Suprapubic skin (tissue), 4 donors: ENCODE measurements around the gene SERPINA6.

ENCODE experiments used
- EP300 ChIP-seq: sonication (generic); formaldehyde crosslinking; IDR thresholded peaks from one replicate; pipeline ENCODE4 v1.6.1; 2017; ENCODE audit warnings: antibody characterized with exemption
- POLR2A ChIP-seq, 2 donors: fragments of 450-650 bp; IDR thresholded peaks; one replicate each; pipeline ENCODE4 v1.6.1; 2017; ENCODE audit warnings: antibody characterized with exemption in 2 of 2, mild to moderate bottlenecking in 2 of 2, moderate library complexity in 2 of 2
- POLR2AphosphoS5 ChIP-seq, 3 donors: sonication (generic); formaldehyde crosslinking; IDR thresholded peaks; one replicate each; pipeline ENCODE4 v1.6.1; 2017; ENCODE audit warnings: antibody characterized with exemption in 3 of 3
- TF ChIP-seq, protein P1 (sequence below), 2 donors: fragments of 200-600 bp in 1 of 2; fragments of 450-650 bp in 1 of 2; sonication (generic) in 1 of 2; IDR thresholded peaks; one replicate each; pipeline ENCODE4 v1.5.1; 2016 to 2019; ENCODE audit warnings: antibody characterized with exemption in 2 of 2, mild to moderate bottlenecking in 1 of 2, moderate library complexity in 1 of 2

DNA sequence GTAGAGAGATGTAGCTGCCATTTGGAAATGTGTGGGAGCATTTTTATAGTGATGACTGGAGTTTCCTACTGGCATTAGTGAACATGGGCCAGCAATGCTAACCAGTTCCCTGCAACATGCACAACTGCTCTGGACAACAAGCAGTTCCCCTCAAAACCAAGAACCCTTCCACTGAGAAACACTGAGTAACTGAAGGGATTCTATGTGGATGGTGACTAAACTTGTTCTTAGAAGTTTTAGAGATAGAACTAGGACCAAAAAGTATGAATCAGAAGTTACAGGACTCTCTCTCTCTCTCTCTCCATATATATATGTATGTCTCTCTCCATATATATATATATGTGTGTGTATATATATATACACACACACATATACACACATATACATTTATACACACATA, 38.0 kb downstream of the SERPINA6 start:
- TF ChIP-seq, protein P1, sequence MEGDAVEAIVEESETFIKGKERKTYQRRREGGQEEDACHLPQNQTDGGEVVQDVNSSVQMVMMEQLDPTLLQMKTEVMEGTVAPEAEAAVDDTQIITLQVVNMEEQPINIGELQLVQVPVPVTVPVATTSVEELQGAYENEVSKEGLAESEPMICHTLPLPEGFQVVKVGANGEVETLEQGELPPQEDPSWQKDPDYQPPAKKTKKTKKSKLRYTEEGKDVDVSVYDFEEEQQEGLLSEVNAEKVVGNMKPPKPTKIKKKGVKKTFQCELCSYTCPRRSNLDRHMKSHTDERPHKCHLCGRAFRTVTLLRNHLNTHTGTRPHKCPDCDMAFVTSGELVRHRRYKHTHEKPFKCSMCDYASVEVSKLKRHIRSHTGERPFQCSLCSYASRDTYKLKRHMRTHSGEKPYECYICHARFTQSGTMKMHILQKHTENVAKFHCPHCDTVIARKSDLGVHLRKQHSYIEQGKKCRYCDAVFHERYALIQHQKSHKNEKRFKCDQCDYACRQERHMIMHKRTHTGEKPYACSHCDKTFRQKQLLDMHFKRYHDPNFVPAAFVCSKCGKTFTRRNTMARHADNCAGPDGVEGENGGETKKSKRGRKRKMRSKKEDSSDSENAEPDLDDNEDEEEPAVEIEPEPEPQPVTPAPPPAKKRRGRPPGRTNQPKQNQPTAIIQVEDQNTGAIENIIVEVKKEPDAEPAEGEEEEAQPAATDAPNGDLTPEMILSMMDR (IDR thresholded peaks at IDR 0.05): no peak
- TF ChIP-seq POLR2AphosphoS5 (IDR thresholded peaks at IDR 0.05) (no peak), POLR2A (IDR thresholded peaks at IDR 0.05) (no peak), EP300 (no peak)
